Measurements from ENCODE around the gene TMEM132C.
"Not testable (repeated sequence)": the region's sequence is repeated elsewhere in the genome, so short reads cannot be mapped to it uniquely, and the experiment has no call there.

The TMEM132C gene

GRCh38 chr12:128267131-128267622 is at the start of gene TMEM132C:
TSS of gene TMEM132C (plus strand) at chr12:128267170. CDS start at chr12:128267403, 233 bp downstream.
- no peak for DNase-seq

- no peak for DNase-seq
These were observed 42.7 kb upstream of the TMEM132C start for GRCh38 chr12:128224226-128224625.

- no peak for DNase-seq
These were observed 38.4 kb upstream of the TMEM132C start for GRCh38 chr12:128228581-128228980.

GRCh38 chr12:128235635-128236417 is 31.1 kb upstream of the TMEM132C start:
- no peak for DNase-seq

GRCh38 chr12:128236525-128236924 is 30.4 kb upstream of the TMEM132C start:
- DNase-seq, result no peak

GRCh38 chr12:128240745-128241144 is 26.2 kb upstream of the TMEM132C start:
- no peak for DNase-seq

- no peak for DNase-seq
These were observed 21.8 kb upstream of the TMEM132C start for GRCh38 chr12:128245121-128245520.

GRCh38 chr12:128245905-128246304 is 21.1 kb upstream of the TMEM132C start:
- no peak for DNase-seq

- no peak for DNase-seq
These were observed 16.9 kb upstream of the TMEM132C start for GRCh38 chr12:128250096-128250495.

GRCh38 chr12:128253829-128254228 is 13.1 kb upstream of the TMEM132C start:
- not testable (repeated sequence) for DNase-seq

- DNase-seq, result no peak
These were observed 8.0 kb upstream of the TMEM132C start for GRCh38 chr12:128258866-128259555.

- DNase-seq, result no peak
These were observed 7.4 kb upstream of the TMEM132C start for GRCh38 chr12:128259556-128260070.

- no peak for DNase-seq
These were observed 5.2 kb upstream of the TMEM132C start for GRCh38 chr12:128261757-128262156.

- DNase-seq, result no peak
These were observed 1.4 kb upstream of the TMEM132C start for GRCh38 chr12:128265566-128265965.

GRCh38 chr12:128266086-128266485 is 884 bp upstream of the TMEM132C start:
- DNase-seq, result no peak

GRCh38 chr12:128266541-128267130 is 334 bp upstream of the TMEM132C start:
- DNase-seq, result no peak

- DNase-seq, result no peak
These were observed 845 bp downstream of the TMEM132C start for GRCh38 chr12:128267651-128268378.

- no peak for DNase-seq
These were observed 1.5 kb downstream of the TMEM132C start for GRCh38 chr12:128268379-128268995.

- DNase-seq, result no peak
These were observed 2.2 kb downstream of the TMEM132C start for GRCh38 chr12:128269181-128269591.

- DNase-seq, result no peak
These were observed 9.5 kb downstream of the TMEM132C start for GRCh38 chr12:128276471-128276870.

GRCh38 chr12:128286970-128287369 is 20.0 kb downstream of the TMEM132C start:
- no peak for DNase-seq

GRCh38 chr12:128288357-128288756 is 21.4 kb downstream of the TMEM132C start:
- no peak for DNase-seq
